Measurements from ENCODE around the gene CAMTA2. TPM values are rescaled to one million over a fixed set of nuclear protein-coding genes. Genes with fewer than 3 reads are reported as not detected.

Gene CAMTA2
- total RNA-seq, 6 experiments from 2014 or later, result 15.3 to 21.1 (median 17.7) TPM

DNA sequence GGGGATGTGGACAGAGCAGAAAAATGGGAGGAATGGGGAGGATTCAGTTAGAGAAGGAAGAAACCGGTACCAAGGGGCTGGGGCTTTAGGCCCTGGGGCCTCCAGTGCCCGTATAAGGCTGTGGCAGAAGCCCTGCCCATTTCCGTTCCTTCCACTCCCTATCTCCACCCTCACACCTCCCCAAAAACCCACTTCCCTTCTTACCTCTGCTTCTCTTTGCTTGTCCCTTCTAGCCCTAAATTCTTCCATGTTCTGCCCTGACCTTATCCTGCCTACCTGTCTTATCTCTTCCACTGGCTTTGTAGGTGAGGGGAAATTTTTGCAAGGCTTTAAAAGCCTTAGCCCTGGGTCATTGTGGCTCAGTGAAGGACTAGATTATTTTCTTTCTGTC is 43.3 kb downstream of the CAMTA2 start:
- peak overlapping the region in 1 of 3 donors; percentile 37 for H3K27ac ChIP-seq
- H3K4me3 ChIP-seq, result no peak overlapping the region
- DNase-seq, result no peak
- no peak for ATAC-seq
- H3K36me3 ChIP-seq, result peaks cover 0 to 37% (median 7%) of the 10 kb centered on the region in 4 donors
- peaks cover 0 to 34% (median 6%) of the 10 kb centered on the region in 4 donors for H3K4me1 ChIP-seq
- 30% methylated on average over 2 of the region's 3 CpGs for WGBS (ENCODE audit: insufficient coverage, low coverage, low lambda C conversion rate, missing lambda C conversion rate)
- no peaks in the 10 kb centered on the region for H3K9me3 ChIP-seq
- TF ChIP-seq, protein P1, sequence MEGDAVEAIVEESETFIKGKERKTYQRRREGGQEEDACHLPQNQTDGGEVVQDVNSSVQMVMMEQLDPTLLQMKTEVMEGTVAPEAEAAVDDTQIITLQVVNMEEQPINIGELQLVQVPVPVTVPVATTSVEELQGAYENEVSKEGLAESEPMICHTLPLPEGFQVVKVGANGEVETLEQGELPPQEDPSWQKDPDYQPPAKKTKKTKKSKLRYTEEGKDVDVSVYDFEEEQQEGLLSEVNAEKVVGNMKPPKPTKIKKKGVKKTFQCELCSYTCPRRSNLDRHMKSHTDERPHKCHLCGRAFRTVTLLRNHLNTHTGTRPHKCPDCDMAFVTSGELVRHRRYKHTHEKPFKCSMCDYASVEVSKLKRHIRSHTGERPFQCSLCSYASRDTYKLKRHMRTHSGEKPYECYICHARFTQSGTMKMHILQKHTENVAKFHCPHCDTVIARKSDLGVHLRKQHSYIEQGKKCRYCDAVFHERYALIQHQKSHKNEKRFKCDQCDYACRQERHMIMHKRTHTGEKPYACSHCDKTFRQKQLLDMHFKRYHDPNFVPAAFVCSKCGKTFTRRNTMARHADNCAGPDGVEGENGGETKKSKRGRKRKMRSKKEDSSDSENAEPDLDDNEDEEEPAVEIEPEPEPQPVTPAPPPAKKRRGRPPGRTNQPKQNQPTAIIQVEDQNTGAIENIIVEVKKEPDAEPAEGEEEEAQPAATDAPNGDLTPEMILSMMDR (IDR thresholded peaks at IDR 0.05), result no peak
- no peak for TF ChIP-seq POLR2A (IDR thresholded peaks at IDR 0.05)
- no peaks in the 10 kb centered on the region for H3K27me3 ChIP-seq
- intact Hi-C loops (cut with DNase I), result no loop called here

DNA sequence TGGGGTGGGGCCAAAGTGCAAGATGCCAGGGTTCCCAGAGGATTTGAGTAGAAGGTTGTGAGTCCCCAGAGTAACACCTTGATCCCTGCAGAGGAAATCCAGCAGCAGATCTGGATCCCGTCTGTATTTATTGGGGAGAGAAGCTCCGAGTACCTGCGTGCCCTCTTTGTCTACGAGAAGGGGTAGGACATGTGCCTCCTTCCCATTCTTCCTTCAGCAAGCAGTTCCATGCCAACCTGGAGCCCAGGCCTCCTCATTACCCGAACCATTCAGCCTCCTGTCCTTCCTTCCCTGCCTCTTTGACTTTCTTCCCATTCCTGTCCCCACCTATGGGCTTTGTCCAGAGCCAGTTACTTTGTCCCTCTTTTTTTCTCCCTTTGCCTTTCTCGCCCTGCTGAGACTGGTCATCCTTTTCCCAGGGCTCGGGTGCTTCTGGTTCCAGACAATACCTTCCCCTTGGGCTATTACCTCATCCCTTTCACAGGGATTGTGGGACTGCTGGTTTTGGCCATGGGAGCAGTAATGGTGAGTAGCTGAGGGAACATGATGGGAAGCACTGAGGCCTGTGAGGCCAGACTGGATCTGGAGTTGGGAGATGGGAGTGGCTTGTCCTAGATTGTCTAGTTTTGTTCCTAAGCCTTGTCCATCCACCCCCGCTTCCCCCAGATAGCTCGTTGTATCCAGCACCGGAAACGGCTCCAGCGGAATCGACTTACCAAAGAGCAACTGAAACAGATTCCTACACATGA is 44.5 kb downstream of the CAMTA2 start:
- Histone ChIP-seq H3K27ac (no peak overlapping the region), H3K4me1 (peaks cover 0 to 42% (median 11%) of the 10 kb centered on the region in 4 donors), H3K36me3 (peaks cover 0 to 41% (median 7%) of the 10 kb centered on the region in 4 donors), H3K27me3 (no peaks in the 10 kb centered on the region), H3K4me3 (no peak overlapping the region), H3K9me3 (no peaks in the 10 kb centered on the region)
- intact Hi-C loops (cut with DNase I), result no loop called here
- DNase-seq, result no peak
- 80% methylated on average over 9 of the region's 13 CpGs for WGBS (ENCODE audit: insufficient coverage, low coverage, low lambda C conversion rate, missing lambda C conversion rate)
- TF ChIP-seq, protein P1 (IDR thresholded peaks at IDR 0.05), result no peak
- no peak for TF ChIP-seq POLR2A (IDR thresholded peaks at IDR 0.05)
- no peak for ATAC-seq

DNA sequence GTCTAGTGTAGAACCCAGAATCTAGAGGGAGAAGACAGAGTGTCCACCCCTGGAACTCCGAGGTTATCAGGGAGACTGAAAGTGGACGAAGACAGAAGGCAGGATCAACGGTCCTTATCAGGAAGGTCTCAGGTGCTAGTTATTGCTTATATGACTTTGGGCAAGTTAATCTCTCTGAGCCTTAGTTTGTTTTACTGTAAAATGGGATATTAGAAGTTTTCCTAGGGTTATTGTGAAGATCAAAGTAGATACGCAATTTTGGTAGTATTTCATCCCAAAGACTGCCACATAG is 46.2 kb downstream of the CAMTA2 start:
- ATAC-seq (no peak), DNase-seq (no peak)
- TF ChIP-seq, protein P1 (IDR thresholded peaks at IDR 0.05), result no peak
- no peak for TF ChIP-seq POLR2A (IDR thresholded peaks at IDR 0.05)
- H3K9me3 ChIP-seq, result no peaks in the 10 kb centered on the region
- H3K27ac ChIP-seq, result peak overlapping the region in 2 of 3 donors; percentile 70 to 83
- H3K4me1 ChIP-seq, result peaks cover 0 to 36% (median 11%) of the 10 kb centered on the region in 4 donors
- intact Hi-C loops (cut with DNase I), result no loop called here
- no peaks in the 10 kb centered on the region for H3K27me3 ChIP-seq
- peak overlapping the region; percentile 83 to 95 (median 87) for H3K4me3 ChIP-seq
- H3K36me3 ChIP-seq, result peaks cover 0 to 50% (median 9%) of the 10 kb centered on the region in 4 donors
- 23% methylated on average over 4 of the region's 4 CpGs for WGBS (ENCODE audit: insufficient coverage, low coverage, low lambda C conversion rate, missing lambda C conversion rate)

DNA sequence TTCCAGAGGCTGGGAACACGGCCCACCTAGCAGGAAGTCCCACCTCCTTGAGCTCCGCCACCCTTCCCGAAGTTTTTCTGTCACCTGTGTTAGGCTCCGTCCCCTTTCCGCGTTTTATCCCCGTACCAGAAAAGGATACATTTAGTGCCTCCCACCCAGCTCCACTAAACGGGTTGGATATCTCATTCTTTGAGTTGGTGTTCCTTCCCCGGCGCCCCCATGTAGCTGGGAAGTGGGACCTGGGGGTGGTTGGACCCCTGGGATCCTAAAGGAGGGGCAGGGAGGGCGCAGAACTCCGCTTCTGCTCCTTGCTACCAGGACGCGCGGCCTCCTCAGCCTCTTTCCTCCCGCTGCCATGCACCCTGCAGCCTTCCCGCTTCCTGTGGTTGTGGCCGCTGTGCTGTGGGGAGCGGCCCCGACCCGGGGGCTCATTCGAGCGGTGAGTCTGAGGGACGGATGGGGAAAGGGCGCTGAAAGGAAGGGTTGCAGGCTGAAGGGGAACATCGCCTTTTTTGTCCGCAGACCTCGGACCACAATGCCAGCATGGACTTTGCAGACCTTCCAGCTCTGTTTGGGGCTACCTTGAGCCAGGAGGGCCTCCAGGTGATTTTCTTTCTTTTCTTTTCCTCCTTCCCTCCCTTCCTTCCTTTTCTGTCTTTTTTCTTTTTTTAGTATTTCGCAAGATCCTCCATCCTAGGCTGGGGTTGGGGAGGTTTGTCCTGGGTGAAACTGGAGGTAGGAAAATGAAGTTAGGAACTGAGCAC is 46.7 kb downstream of the CAMTA2 start:
- whole genome bisulfite sequencing (ENCODE audit: insufficient coverage, low coverage, low lambda C conversion rate, missing lambda C conversion rate), result 1% methylated on average over 15 of the region's 29 CpGs
- Histone ChIP-seq H3K9me3 (no peaks in the 10 kb centered on the region), H3K27ac (peak overlapping the region; percentile 70 to 93 (median 83)), H3K27me3 (no peaks in the 10 kb centered on the region), H3K4me3 (peak overlapping the region; percentile 83 to 95 (median 87)), H3K4me1 (peaks cover 0 to 31% (median 11%) of the 10 kb centered on the region in 4 donors), H3K36me3 (peaks cover 0 to 45% (median 9%) of the 10 kb centered on the region in 4 donors)
- intact Hi-C loops (cut with DNase I), result no loop called here
- ATAC-seq (peak; percentile 68 to 79 (median 70)), DNase-seq (peak in 2 of 3 donors; percentile 79 to 88)
- TF ChIP-seq, protein P1 (IDR thresholded peaks at IDR 0.05), result no peak
- no peak for TF ChIP-seq POLR2A (IDR thresholded peaks at IDR 0.05)

All from right lobe of liver (tissue), 6 donors.